ENCODE measurements around the gene LRRC42. TPM values are rescaled to one million over a fixed set of nuclear protein-coding genes. Genes with fewer than 3 reads are reported as not detected.
"Not testable (repeated sequence)": the region's sequence is repeated elsewhere in the genome, so short reads cannot be mapped to it uniquely, and the experiment has no call there.

LRRC42 gene
- total RNA-seq, 4 donors from 2014 or later = 18.7 to 24.3 (median 23.3) TPM

- H3K9me3 ChIP-seq = no peaks in the 10 kb centered on the region
- intact Hi-C loops (cut with DNase I) = no loop called here
- H3K4me3 ChIP-seq = no peak overlapping the region
- no peak for DNase-seq
- H3K27ac ChIP-seq = no peak overlapping the region
- H3K4me1 ChIP-seq = peaks cover 0 to under 1% (median 0%) of the 10 kb centered on the region in 3 donors
- 72 to 90% methylated on average over 2 of the region's 2 CpGs for WGBS, 2 donors
- no peaks in the 10 kb centered on the region for H3K27me3 ChIP-seq
- H3K36me3 ChIP-seq = no peaks in the 10 kb centered on the region
- TF ChIP-seq POLR2A (IDR thresholded peaks at IDR 0.05) (no peak), CTCF (IDR thresholded peaks at IDR 0.05) (no peak)
Observed at GRCh38 chr1:53987880-53988279, 41.7 kb downstream of the LRRC42 start.

- Histone ChIP-seq H3K27me3 (no peaks in the 10 kb centered on the region), H3K27ac (no peak overlapping the region), H3K9me3 (no peaks in the 10 kb centered on the region), H3K36me3 (no peaks in the 10 kb centered on the region), H3K4me1 (no peaks in the 10 kb centered on the region), H3K4me3 (no peak overlapping the region)
- 20 to 50% methylated on average over 1 to 2 of the region's 4 CpGs for WGBS, 2 donors
- intact Hi-C loops (cut with DNase I) = no loop called here
- TF ChIP-seq POLR2A (IDR thresholded peaks at IDR 0.05) = no peak
- peak in 4 of 6 experiments; percentile 9 to 58 (median 28) for TF ChIP-seq CTCF (IDR thresholded peaks at IDR 0.05)
- no peak for DNase-seq
Observed at GRCh38 chr1:53992085-53992874, 46.1 kb downstream of the LRRC42 start.

GRCh38 chr1:53994516-53994915 lies 48.4 kb downstream of the LRRC42 start:
- intact Hi-C loops (cut with DNase I); H3K27ac ChIP-seq; H3K36me3 ChIP-seq; H3K27me3 ChIP-seq; H3K9me3 ChIP-seq; DNase-seq; H3K4me3 ChIP-seq; H3K4me1 ChIP-seq: not testable (repeated sequence)
- WGBS, 2 donors = 83 to 85% methylated on average over 2 of the region's 2 CpGs

DNA sequence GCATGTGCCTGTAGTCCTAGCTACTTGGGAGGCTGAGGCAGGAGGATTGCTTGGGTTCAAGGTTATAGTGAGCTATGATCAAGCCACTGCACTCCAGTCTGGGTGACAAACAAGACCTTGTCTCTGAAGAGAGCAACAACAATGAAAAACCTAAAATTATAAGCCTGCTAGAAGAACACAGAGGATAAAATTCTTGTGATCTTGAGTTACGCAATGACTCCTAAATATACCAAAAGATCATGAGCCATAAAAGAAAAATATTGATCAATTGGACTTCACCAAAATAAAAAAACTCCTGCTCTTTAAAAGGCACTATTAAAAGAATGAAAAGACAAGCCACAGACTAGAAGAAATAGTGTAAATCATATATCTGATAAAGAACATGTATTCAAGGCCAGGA lies 49.5 kb downstream of the LRRC42 start:
- no peak for DNase-seq
- H3K9me3 ChIP-seq = no peaks in the 10 kb centered on the region
- WGBS, 2 donors = 94 to 100% methylated on average over 1 of the region's 1 CpG
- TF ChIP-seq POLR2A (IDR thresholded peaks at IDR 0.05) (no peak), CTCF (IDR thresholded peaks at IDR 0.05) (no peak)
- H3K27me3 ChIP-seq = no peaks in the 10 kb centered on the region
- H3K4me1 ChIP-seq = no peaks in the 10 kb centered on the region
- H3K36me3 ChIP-seq = no peaks in the 10 kb centered on the region
- H3K27ac ChIP-seq = no peak overlapping the region
- no peak overlapping the region for H3K4me3 ChIP-seq
- intact Hi-C loops (cut with DNase I) = no loop called here

DNA sequence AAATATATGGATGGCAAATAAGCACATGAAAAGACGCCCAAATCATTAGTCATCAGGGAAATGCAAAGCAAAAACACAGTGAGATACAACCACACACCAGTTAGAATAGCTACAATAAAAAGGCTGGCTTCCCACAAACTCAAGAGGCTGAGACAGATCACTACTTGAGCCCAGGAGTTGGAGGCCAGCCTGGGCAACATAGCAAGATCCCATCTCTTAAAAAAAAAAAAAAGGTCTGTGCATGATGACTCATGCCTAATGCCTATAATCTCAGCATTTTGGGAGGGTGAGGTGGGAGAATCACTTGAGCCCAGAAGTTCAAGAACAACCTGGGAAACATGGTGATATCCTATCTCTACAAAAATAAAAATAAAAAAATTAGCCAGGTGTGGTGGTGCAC lies 52.1 kb downstream of the LRRC42 start:
- Histone ChIP-seq H3K4me1 (peaks cover 0 to 14% (median 0%) of the 10 kb centered on the region in 3 donors), H3K4me3 (no peak overlapping the region), H3K9me3 (no peaks in the 10 kb centered on the region), H3K27ac (no peak overlapping the region), H3K36me3 (no peaks in the 10 kb centered on the region), H3K27me3 (no peaks in the 10 kb centered on the region)
- intact Hi-C loops (cut with DNase I) = no loop called here
- no peak for TF ChIP-seq POLR2A (IDR thresholded peaks at IDR 0.05)
- TF ChIP-seq CTCF (IDR thresholded peaks at IDR 0.05) = no peak
- 62 to 83% methylated on average over 1 of the region's 1 CpG for WGBS, 2 donors
- DNase-seq = no peak

Measured in esophagus squamous epithelium (tissue), 5 donors.